Suppressor macrophage (primary cell): Measurements from ENCODE around the gene DMP1.
"Not testable (repeated sequence)": the region's sequence is repeated elsewhere in the genome, so short reads cannot be mapped to it uniquely, and the experiment has no call there.

Source experiments
- DNase-seq, 4 experiments: peaks; one replicate each; pipeline ENCODE4 v3.0.0-alpha.2; 2020 to 2022

DMP1 gene

GRCh38 chr4:87680271-87680670 is 30.2 kb downstream of the DMP1 start:
- no peak for DNase-seq

DNA sequence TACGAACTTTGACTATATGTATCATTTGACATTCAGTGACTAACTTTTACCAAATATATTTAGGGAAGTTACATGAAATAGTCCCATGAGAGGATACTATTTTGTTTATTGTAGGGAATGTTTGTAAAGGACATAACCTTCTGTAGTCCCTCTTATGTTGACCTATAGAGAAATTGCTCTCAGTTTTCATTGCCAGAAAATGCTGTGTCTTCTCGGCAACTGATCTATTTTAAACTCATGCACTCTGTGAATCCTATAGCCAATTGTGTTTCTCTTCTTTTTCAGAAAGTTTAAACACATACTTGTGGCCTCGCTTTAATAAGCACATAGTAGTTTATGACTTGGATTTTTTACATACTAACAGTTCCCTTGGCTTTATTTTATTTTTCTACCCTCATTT is 38.2 kb downstream of the DMP1 start:
- DNase-seq, result peak in 2 of 4 experiments; percentile 38 to 44

GRCh38 chr4:87690947-87691346 is 40.9 kb downstream of the DMP1 start:
- not testable (repeated sequence) for DNase-seq

DNA sequence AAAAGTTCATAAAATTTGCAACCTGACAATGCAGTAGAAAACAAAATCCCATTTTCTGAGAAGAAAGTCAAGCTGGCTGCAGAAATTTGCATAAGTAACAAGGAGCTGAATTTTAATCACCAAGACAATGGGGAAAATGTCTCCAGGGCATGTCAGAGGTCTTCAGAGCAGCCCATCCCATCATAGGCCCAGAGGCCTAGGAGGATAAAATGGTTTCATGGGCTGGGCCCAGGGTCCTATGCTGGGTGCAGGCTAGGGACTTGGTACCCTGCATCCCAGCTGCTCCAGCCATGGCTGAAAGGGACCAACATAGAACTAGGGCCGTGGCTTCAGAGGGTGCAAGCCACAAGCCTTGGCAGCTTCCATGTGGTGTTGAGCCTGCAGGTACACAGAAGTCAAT is 42.0 kb downstream of the DMP1 start:
- not testable (repeated sequence) for DNase-seq

DNA sequence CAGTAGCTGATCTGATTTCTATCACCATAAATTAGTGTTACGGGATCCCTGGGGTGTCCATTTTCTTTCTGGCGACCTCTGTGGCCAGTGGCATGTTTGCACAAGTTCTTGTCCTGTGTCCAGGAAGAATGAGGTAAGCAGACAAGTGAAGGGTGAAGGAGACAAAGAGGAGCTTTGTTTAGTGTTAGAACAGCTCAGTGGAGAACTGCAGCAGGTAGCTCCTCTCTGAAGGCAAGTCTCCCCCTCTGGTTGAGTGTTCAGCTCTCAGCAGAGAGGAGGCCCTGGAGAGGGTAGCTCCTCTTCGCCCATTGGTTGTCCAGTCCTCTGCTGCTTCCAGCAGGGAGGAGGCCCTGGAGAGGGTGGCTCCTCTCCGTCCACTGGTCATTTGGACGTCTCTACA is 47.2 kb downstream of the DMP1 start:
- DNase-seq, result no peak

- DNase-seq, result no peak
Measured at GRCh38 chr4:87697945-87698344, 47.9 kb downstream of the DMP1 start.

GRCh38 chr4:87698394-87698793 is 48.3 kb downstream of the DMP1 start:
- peak in 2 of 4 experiments; percentile 38 to 41 for DNase-seq

- peak; percentile 52 to 79 (median 66) for DNase-seq
Measured at GRCh38 chr4:87704001-87704400, 53.9 kb downstream of the DMP1 start.

DNA sequence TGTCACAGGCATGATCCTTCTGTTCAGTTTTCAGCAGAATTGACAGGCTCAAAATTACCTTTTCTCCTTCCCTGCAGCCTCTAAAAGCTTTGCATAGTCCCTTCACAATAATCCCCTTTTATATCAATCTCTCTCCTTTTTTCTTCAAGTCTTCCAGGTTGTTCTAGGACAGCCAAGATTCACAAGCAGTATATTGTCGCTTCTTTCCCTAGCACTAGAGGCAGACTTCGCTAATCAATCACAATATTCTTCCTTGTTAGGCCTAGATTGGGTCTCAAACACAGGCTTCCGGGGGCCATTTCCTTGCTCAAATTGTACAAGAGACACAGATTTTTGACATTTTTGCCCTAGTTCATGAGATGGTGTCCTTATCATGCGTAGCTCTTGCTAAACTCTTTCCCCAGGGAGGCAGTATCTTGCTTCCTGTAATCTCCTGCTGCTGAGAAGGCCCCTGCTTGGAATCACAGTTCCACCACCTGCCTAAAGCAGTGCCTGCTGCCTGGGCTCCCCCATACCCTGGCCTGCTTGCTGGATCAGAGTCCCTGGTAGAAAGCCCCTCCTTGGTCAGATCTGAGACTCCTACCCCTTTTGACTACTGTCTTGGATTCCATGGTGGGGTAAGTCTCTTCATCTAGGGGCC is 57.3 kb downstream of the DMP1 start:
- no peak for DNase-seq
